SU-DHL-6 (cell line): ENCODE data around the gene COL16A1.

Experiments used
- H2AFZ ChIP-seq: fragments of 200-600 bp; sonication (generic); 2 replicates; pipeline ENCODE4 v1.6.1; 2014; ENCODE audit warnings: low read depth, mild to moderate bottlenecking, moderate library complexity, mixed read lengths, antibody characterized with exemption, low read length; ENCODE audit not compliant: severe bottlenecking
- H3F3A ChIP-seq: fragments of 200-600 bp; shearing (Covaris generic); 2 replicates; pipeline ENCODE4 v1.6.0; 2016; ENCODE audit warnings: antibody characterized with exemption, mild to moderate bottlenecking; ENCODE audit not compliant: insufficient read depth
- H3K27ac ChIP-seq: fragments of 200-600 bp; sonication (generic); 2 replicates; pipeline ENCODE4 v1.5.1; 2016; ENCODE audit warnings: low read depth, mild to moderate bottlenecking, low read length, moderate library complexity, mixed read lengths
- H3K27me3 ChIP-seq: fragments of 200-600 bp; sonication (generic), shearing (Covaris generic); 2 replicates; pipeline ENCODE4 v1.6.0; 2014; ENCODE audit warnings: mild to moderate bottlenecking, low read length
- H3K36me3 ChIP-seq: fragments of 200-600 bp; sonication (generic); 2 replicates; pipeline ENCODE4 v1.6.1; 2014; ENCODE audit warnings: mild to moderate bottlenecking, low read length, mixed read lengths
- H3K4me2 ChIP-seq: fragments of 300-600, 200-600 bp; shearing (Covaris generic), sonication (generic); 2 replicates; pipeline ENCODE4 v1.6.0; 2014; ENCODE audit warnings: low read length, low read depth, mild to moderate bottlenecking; ENCODE audit not compliant: poor library complexity, severe bottlenecking
- H3K4me3 ChIP-seq: fragments of 200-600 bp; sonication (generic); 2 replicates; pipeline ENCODE4 v1.5.1; 2014; ENCODE audit warnings: antibody characterized with exemption, low read length, mild to moderate bottlenecking, mixed read lengths; ENCODE audit not compliant: insufficient read depth, poor library complexity, severe bottlenecking
- H3K79me2 ChIP-seq: fragments of 200-600 bp; sonication (generic); 2 replicates; pipeline ENCODE4 v1.6.1; 2014; ENCODE audit warnings: mild to moderate bottlenecking, low read length, moderate library complexity; ENCODE audit not compliant: insufficient read depth
- H3K9ac ChIP-seq: fragments of 200-600 bp; sonication (generic); 2 replicates; pipeline ENCODE4 v1.7.0; 2014; ENCODE audit warnings: mild to moderate bottlenecking, low read length
- H3K9me2 ChIP-seq: fragments of 200-600 bp; sonication (generic); replicated peaks from 2 replicates; pipeline ENCODE4 v1.6.1; 2014; ENCODE audit warnings: low read length; ENCODE audit not compliant: insufficient read depth
- H3K9me3 ChIP-seq: fragments of 200-600 bp; sonication (generic); 2 replicates; pipeline ENCODE4 v1.6.1; 2014; ENCODE audit warnings: low read length, mixed read lengths; ENCODE audit not compliant: insufficient read depth
- H4K20me1 ChIP-seq: fragments of 200-600 bp; sonication (generic); 2 replicates; pipeline ENCODE4 v1.6.1; 2014; ENCODE audit warnings: low read depth, mild to moderate bottlenecking, antibody characterized with exemption, low read length, moderate library complexity, mixed read lengths
- CTCF ChIP-seq: fragments of 200-600 bp; sonication (generic); IDR thresholded peaks from one replicate; pipeline ENCODE4 v1.5.1; 2017; ENCODE audit warnings: antibody characterized with exemption, mild to moderate bottlenecking, low read length, moderate library complexity; ENCODE audit not compliant: insufficient read depth, poor library complexity, severe bottlenecking
- EZH2phosphoT487 ChIP-seq: fragments of 200-600 bp; sonication (generic), shearing (Covaris generic); conservative IDR thresholded peaks from 2 replicates; pipeline ENCODE4 v1.6.1; 2018; ENCODE audit warnings: mild to moderate bottlenecking, antibody characterized with exemption, low read length, moderate library complexity, mixed read lengths

Gene COL16A1

GRCh38 chr1:31657972-31658510 lies 45.8 kb downstream of the COL16A1 start:
- no peaks in the 10 kb centered on the region for H3K9me3 ChIP-seq
- no peak overlapping the region for H3K9ac ChIP-seq
- H3K9me2 ChIP-seq = no peaks in the 10 kb centered on the region
- no peaks in the 10 kb centered on the region for H4K20me1 ChIP-seq
- no peaks in the 10 kb centered on the region for H3K27me3 ChIP-seq
- H3K27ac ChIP-seq = no peak overlapping the region
- TF ChIP-seq CTCF = no peak
- no peak for TF ChIP-seq EZH2phosphoT487
- H3K4me3 ChIP-seq = no peak overlapping the region
- no peaks in the 10 kb centered on the region for H3F3A ChIP-seq
- H3K36me3 ChIP-seq = no peaks in the 10 kb centered on the region
- H3K4me2 ChIP-seq = no peak overlapping the region
- no peak overlapping the region for H2AFZ ChIP-seq
- no peaks in the 10 kb centered on the region for H3K79me2 ChIP-seq

- H3K36me3 ChIP-seq = no peaks in the 10 kb centered on the region
These were observed 46.6 kb downstream of the COL16A1 start for GRCh38 chr1:31657020-31657804.

GRCh38 chr1:31655756-31656155 lies 48.1 kb downstream of the COL16A1 start:
- H3K36me3 ChIP-seq = no peaks in the 10 kb centered on the region
- TF ChIP-seq CTCF = no peak
- TF ChIP-seq EZH2phosphoT487 = no peak
- no peak overlapping the region for H3K27ac ChIP-seq
- H3K9me3 ChIP-seq = no peaks in the 10 kb centered on the region
- H4K20me1 ChIP-seq = no peaks in the 10 kb centered on the region
- H3K4me3 ChIP-seq = no peak overlapping the region
- no peaks in the 10 kb centered on the region for H3K79me2 ChIP-seq
- no peaks in the 10 kb centered on the region for H3F3A ChIP-seq
- no peak overlapping the region for H2AFZ ChIP-seq
- no peak overlapping the region for H3K9ac ChIP-seq
- H3K4me2 ChIP-seq = no peak overlapping the region
- no peaks in the 10 kb centered on the region; the same call in 1 of the 2 replicates for H3K27me3 ChIP-seq
- H3K9me2 ChIP-seq = no peaks in the 10 kb centered on the region

More at GRCh38 chr1:31657020-31657804, 46.6 kb downstream of the COL16A1 start:
- H3K4me3 ChIP-seq = no peak overlapping the region
- H3K9me3 ChIP-seq = no peaks in the 10 kb centered on the region
- no peaks in the 10 kb centered on the region for H3F3A ChIP-seq
- no peaks in the 10 kb centered on the region; the same call in 1 of the 2 replicates for H3K27me3 ChIP-seq
- H3K4me2 ChIP-seq = no peak overlapping the region
- H2AFZ ChIP-seq = no peak overlapping the region
- no peaks in the 10 kb centered on the region for H3K79me2 ChIP-seq
- H3K27ac ChIP-seq = no peak overlapping the region
- H3K9ac ChIP-seq = no peak overlapping the region
- TF ChIP-seq CTCF = no peak
- TF ChIP-seq EZH2phosphoT487 = no peak
- H3K9me2 ChIP-seq = no peaks in the 10 kb centered on the region
- no peaks in the 10 kb centered on the region for H4K20me1 ChIP-seq
